Endothelial cell of umbilical vein (primary cell): ENCODE measurements around the gene MSH6. TPM values are rescaled to one million over a fixed set of nuclear protein-coding genes. Genes with fewer than 3 reads are reported as not detected.

Experiments used
- BruUV-seq: library from RNA; stranded (reverse); fragments of 400-500 nt; replicated peaks from 2 replicates; lab custom pipeline; 2021; lab: Mats Ljungman, UMichigan
- CTCF ChIA-PET: fragments of 300-600, 350-600 bp; sonication (Branson Sonifier 250); formaldehyde crosslinking; loops from one replicate; lab custom pipeline; 2021; ENCODE audit warnings: antibody characterized with exemption, inconsistent platforms; lab: Charles Lee
- POLR2A ChIA-PET: fragments of 300-600, 350-600 bp; sonication (Branson Sonifier 250); formaldehyde crosslinking; loops from one replicate; lab custom pipeline; 2021; ENCODE audit warnings: antibody characterized with exemption, inconsistent platforms; lab: Charles Lee
- DNase-seq: peaks from one replicate; pipeline ENCODE4 v3.0.0-alpha.2; 2011; ENCODE audit warnings: low read depth, low spot score
- FAIRE-seq: peaks from 2 replicates; lab custom pipeline; 2011; peaks lifted over from hg19 to GRCh38; lab: Jason Lieb, UNC
- H2AFZ ChIP-seq: 2 replicates; pipeline ENCODE4 v1.6.0; 2012; ENCODE audit warnings: low read depth, low read length, control low read depth, inconsistent platforms
- H3K27ac ChIP-seq: 2 replicates; pipeline ENCODE4 v1.5.1; 2011; ENCODE audit warnings: low read depth, mild to moderate bottlenecking, control low read depth, low read length, moderate library complexity; ENCODE audit not compliant: insufficient read depth
- H3K27me3 ChIP-seq, 2 experiments: 2 replicates each; pipeline versions ENCODE4 v1.6.0 to v1.6.1; 2011; ENCODE audit warnings: low read length in 2 of 2, mixed read lengths in 1 of 2; ENCODE audit not compliant: control insufficient read depth in 2 of 2, insufficient read depth in 2 of 2
- H3K36me3 ChIP-seq, 2 experiments: 2 replicates in 1 of 2; 3 replicates in 1 of 2; pipeline ENCODE4 v1.5.1; 2011; ENCODE audit warnings: low read length in 2 of 2, mild to moderate bottlenecking in 1 of 2, moderate library complexity in 1 of 2; ENCODE audit not compliant: control insufficient read depth in 2 of 2, insufficient read depth in 2 of 2; ENCODE audit errors: extremely low read depth in 1 of 2
- H3K4me1 ChIP-seq: 3 replicates; pipeline ENCODE4 v1.5.1; 2011; ENCODE audit warnings: mild to moderate bottlenecking, low read length; ENCODE audit not compliant: control insufficient read depth, insufficient read depth; ENCODE audit errors: extremely low read depth
- H3K4me2 ChIP-seq: 2 replicates; pipeline ENCODE4 v1.6.1; 2011; ENCODE audit warnings: low read length, control low read depth, mixed read lengths; ENCODE audit not compliant: insufficient read depth
- H3K4me3 ChIP-seq, 3 experiments: fragments of 200-600 bp in 1 of 3; sonication (generic), shearing (Covaris generic) in 1 of 3; replicated peaks in 1 of 3; 2 replicates each; pipeline ENCODE4 v1.5.1; 2011 to 2016; ENCODE audit warnings: control low read depth in 3 of 3, low read length in 3 of 3, mild to moderate bottlenecking in 2 of 3, inconsistent platforms in 1 of 3, low read depth in 1 of 3, moderate library complexity in 1 of 3; ENCODE audit not compliant: insufficient read depth in 1 of 3
- H3K79me2 ChIP-seq: 2 replicates; pipeline ENCODE4 v1.6.0; 2012; ENCODE audit warnings: low read length, inconsistent platforms; ENCODE audit not compliant: control insufficient read depth, insufficient read depth
- H3K9ac ChIP-seq: replicated peaks from 2 replicates; pipeline ENCODE3; 2011; ENCODE audit warnings: low read length, control low read depth; ENCODE audit not compliant: insufficient read depth; ENCODE audit errors: extremely low read depth
- H3K9me1 ChIP-seq: replicated peaks from 3 replicates; pipeline ENCODE4 v1.6.0; 2011; ENCODE audit warnings: mild to moderate bottlenecking, low read length; ENCODE audit not compliant: control insufficient read depth, insufficient read depth; ENCODE audit errors: extremely low read depth
- H3K9me3 ChIP-seq: replicated peaks from 2 replicates; pipeline ENCODE4 v1.5.1; 2012; ENCODE audit warnings: low read length, inconsistent platforms; ENCODE audit not compliant: control insufficient read depth, insufficient read depth
- H4K20me1 ChIP-seq: replicated peaks from 2 replicates; pipeline ENCODE3; 2011; ENCODE audit warnings: mild to moderate bottlenecking, low read length; ENCODE audit not compliant: control insufficient read depth, insufficient read depth; ENCODE audit errors: extremely low read depth
- EZH2 ChIP-seq: IDR thresholded peaks from 2 replicates; pipeline ENCODE4 v1.6.1; 2012; ENCODE audit warnings: borderline replicate concordance, low read depth, mild to moderate bottlenecking, moderate library complexity, low read length, inconsistent platforms; ENCODE audit not compliant: severe bottlenecking
- FOS ChIP-seq: IDR thresholded peaks from 2 replicates; pipeline ENCODE4 v1.6.1; 2011; ENCODE audit warnings: mild to moderate bottlenecking, low read length, moderate library complexity, borderline replicate concordance; ENCODE audit not compliant: insufficient read depth
- GATA2 ChIP-seq: IDR thresholded peaks from 2 replicates; pipeline ENCODE4 v1.7.0; 2011; ENCODE audit warnings: low read depth, mild to moderate bottlenecking, moderate library complexity, mixed read lengths, low read length; ENCODE audit not compliant: insufficient read length, insufficient read depth
- JUN ChIP-seq: IDR thresholded peaks from 2 replicates; pipeline ENCODE4 v1.6.1; 2011; ENCODE audit warnings: borderline replicate concordance, low read depth; ENCODE audit not compliant: insufficient read length, insufficient read depth
- MYC ChIP-seq: IDR thresholded peaks from one replicate; pipeline ENCODE4 v1.6.1; 2011; ENCODE audit warnings: mild to moderate bottlenecking, low read depth, low read length
- POLR2A ChIP-seq: IDR thresholded peaks from 2 replicates; pipeline ENCODE4 v1.6.1; 2012; ENCODE audit warnings: low read depth, mild to moderate bottlenecking, control low read depth, low read length
- POLR2AphosphoS5 ChIP-seq: IDR thresholded peaks from 2 replicates; pipeline ENCODE4 v1.6.1; 2012; ENCODE audit warnings: low read depth, mild to moderate bottlenecking, control low read depth, low read length, moderate library complexity; ENCODE audit not compliant: insufficient read depth
- dilution Hi-C: fragments of 300-500 bp; cut with MboI; formaldehyde crosslinking; loops from one replicate; pipeline ENCODE4 v1.15.0; 2019; ENCODE audit warnings: low sequenced_read_pairs; ENCODE audit not compliant: extremely low pct_ligation_motif_present
- intact Hi-C: fragments of 100-400 bp; cut with micrococcal nuclease; formaldehyde crosslinking; loops from one replicate; pipeline ENCODE4 v1.10.0; 2022
- polyA plus RNA-seq, 4 experiments: library from polyadenylated mRNA; depleted of rRNA in 3 of 4; stranded (reverse) in 3 of 4; unstranded in 1 of 4; fragments of >200 nt; gene quantifications; 2 replicates each; pipeline versions ENCODE4 v1.2.1 to v1.2.3, GENCODE V29; 2011 to 2012; ENCODE audit warnings: missing spikeins in 1 of 4
- total RNA-seq: library from RNA; stranded (reverse); gene quantifications from 2 replicates; pipeline ENCODE4 v1.2.3, GENCODE V29; 2021
- TF ChIP-seq, protein P1 (sequence below), 2 donors: IDR thresholded peaks; 1 replicate in 1 of 2; 2 replicates in 1 of 2; pipeline ENCODE4 v1.5.1; 2011; ENCODE audit warnings: low read length in 2 of 2, mild to moderate bottlenecking in 2 of 2, moderate library complexity in 2 of 2, control low read depth in 1 of 2, inconsistent platforms in 1 of 2, low read depth in 1 of 2; ENCODE audit not compliant: insufficient read depth in 1 of 2; ENCODE audit errors: extremely low read depth in 1 of 2
- TF ChIP-seq, protein P2 (sequence below): IDR thresholded peaks from 2 replicates; pipeline ENCODE4 v1.6.1; 2011; ENCODE audit not compliant: insufficient read depth, insufficient read length

MSH6 gene
- total and polyA plus RNA-seq, 2 donors (not counting 3 experiments of a cell fraction or from before 2014, with no cell fraction given): 11.9 to 74.0 TPM

DNA sequence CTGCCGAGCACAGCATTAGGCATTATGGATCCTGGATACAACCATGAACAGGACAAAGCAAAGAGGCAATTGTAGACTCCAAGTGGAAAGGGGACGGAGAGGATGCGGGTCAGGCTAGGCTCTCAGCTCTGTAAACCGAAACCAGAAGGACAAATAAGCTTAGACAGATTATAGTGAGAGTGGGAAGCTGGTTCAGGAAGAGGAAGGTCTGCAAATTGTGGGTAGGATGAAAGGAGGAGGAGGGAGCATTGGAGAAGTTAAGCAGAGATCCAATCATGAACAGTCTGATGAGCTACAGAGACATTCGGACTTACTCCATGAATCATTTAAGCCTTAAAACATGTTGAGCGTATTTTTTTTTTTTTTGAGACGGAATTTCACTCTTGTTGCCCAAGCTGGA, 3.0 kb downstream of the MSH6 start:
- CTCF ChIA-PET: interaction anchor here (0.9 kb wide), 2 partner anchors 20 to 349 kb away, joined by 3 to 4 read pairs; no protein-coding TSS in a partner anchor
- no peaks in the 10 kb centered on the region for H3K27me3 ChIP-seq
- H2AFZ ChIP-seq: no peak overlapping the region
- peaks cover 5% of the 10 kb centered on the region for H4K20me1 ChIP-seq
- no peaks in the 10 kb centered on the region for H3K9me1 ChIP-seq
- TF ChIP-seq, protein P1, sequence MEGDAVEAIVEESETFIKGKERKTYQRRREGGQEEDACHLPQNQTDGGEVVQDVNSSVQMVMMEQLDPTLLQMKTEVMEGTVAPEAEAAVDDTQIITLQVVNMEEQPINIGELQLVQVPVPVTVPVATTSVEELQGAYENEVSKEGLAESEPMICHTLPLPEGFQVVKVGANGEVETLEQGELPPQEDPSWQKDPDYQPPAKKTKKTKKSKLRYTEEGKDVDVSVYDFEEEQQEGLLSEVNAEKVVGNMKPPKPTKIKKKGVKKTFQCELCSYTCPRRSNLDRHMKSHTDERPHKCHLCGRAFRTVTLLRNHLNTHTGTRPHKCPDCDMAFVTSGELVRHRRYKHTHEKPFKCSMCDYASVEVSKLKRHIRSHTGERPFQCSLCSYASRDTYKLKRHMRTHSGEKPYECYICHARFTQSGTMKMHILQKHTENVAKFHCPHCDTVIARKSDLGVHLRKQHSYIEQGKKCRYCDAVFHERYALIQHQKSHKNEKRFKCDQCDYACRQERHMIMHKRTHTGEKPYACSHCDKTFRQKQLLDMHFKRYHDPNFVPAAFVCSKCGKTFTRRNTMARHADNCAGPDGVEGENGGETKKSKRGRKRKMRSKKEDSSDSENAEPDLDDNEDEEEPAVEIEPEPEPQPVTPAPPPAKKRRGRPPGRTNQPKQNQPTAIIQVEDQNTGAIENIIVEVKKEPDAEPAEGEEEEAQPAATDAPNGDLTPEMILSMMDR (IDR thresholded peaks at IDR 0.05; ENCODE audit: extremely low read depth in 1 of 2, insufficient read depth in 1 of 2, low read depth in 1 of 2, low read length in 2 of 2): no peak
- no peak for TF ChIP-seq FOS
- no peak for TF ChIP-seq JUN
- TF ChIP-seq MYC: no peak
- TF ChIP-seq EZH2: no peak
- TF ChIP-seq POLR2A: no peak
- no peak for TF ChIP-seq GATA2
- TF ChIP-seq POLR2AphosphoS5: no peak
- TF ChIP-seq, protein P2, sequence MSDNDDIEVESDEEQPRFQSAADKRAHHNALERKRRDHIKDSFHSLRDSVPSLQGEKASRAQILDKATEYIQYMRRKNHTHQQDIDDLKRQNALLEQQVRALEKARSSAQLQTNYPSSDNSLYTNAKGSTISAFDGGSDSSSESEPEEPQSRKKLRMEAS: no peak
- POLR2A ChIA-PET: no interaction called here
- intact Hi-C loops (no loop called here), dilution Hi-C loops (no loop called here)
- H3K27ac ChIP-seq: no peak overlapping the region
- H3K4me2 ChIP-seq: no peak overlapping the region
- no peak overlapping the region for H3K4me3 ChIP-seq
- H3K36me3 ChIP-seq: no peaks in the 10 kb centered on the region
- H3K9ac ChIP-seq: no peak overlapping the region
- peaks cover 9% of the 10 kb centered on the region for H3K4me1 ChIP-seq
- no peak for DNase-seq
- FAIRE-seq: no peak
- no peaks in the 10 kb centered on the region for H3K9me3 ChIP-seq
- peaks cover 62% of the 10 kb centered on the region for H3K79me2 ChIP-seq
- no TSS peak for BruUV-seq
